H54 (cell line): Measurements from ENCODE around the gene DMGDH.
A peak's percentile ranks its signal among the peaks of the same experiment; 100 is the strongest.

Experiments used
- DNase-seq: peaks from one replicate; pipeline ENCODE4 v3.0.0; 2011; ENCODE audit warnings: low spot score, mixed read lengths; ENCODE audit not compliant: insufficient read length
- FAIRE-seq: peaks from 3 replicates; lab custom pipeline; 2011; peaks lifted over from hg19 to GRCh38; lab: Jason Lieb, UNC
- POLR2A ChIP-seq: IDR thresholded peaks from 2 replicates; pipeline ENCODE4 v1.6.1; 2011; ENCODE audit warnings: low read depth, mild to moderate bottlenecking, low read length

DMGDH gene

DNA sequence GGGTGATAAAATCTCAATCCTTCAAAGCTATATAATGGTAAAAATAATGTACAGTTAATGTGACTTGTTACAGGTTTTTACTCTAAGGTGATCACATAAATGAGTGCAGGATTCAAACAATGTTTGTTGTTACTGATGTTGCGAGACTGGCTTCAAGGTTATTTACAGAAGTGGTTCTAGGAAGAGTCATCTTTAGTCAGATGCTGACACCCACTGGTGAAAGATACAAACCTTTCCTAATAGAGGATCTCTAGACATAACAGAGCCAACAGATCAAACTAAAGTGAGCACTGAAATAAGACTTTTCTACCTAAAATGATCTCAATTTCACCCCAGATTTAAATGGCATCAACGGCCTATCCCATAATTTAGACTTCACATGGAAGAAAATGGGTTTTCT lies 104.6 kb downstream of the DMGDH start:
- no peak for TF ChIP-seq POLR2A
- FAIRE-seq (peak; percentile 97), DNase-seq (peak; percentile 6)

DNA sequence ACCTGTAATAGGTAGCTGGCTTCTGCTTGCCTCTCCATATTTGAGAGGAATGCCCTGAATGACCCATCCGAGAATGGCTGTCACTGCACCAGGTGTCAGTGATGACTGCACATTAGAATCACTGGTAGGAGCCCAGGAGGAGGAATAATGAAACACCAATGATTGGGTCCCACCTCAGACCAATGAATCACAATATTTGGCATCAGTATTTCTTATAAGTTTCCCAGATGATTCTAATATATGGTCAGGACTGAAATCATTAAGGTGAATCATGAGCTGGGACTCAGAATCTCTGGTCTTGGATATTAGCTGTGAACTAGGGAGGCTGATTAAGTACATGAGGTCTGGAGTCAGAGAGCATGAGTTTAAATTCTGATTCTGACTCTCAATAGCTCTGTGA lies 107.7 kb downstream of the DMGDH start:
- peak; percentile 33 for FAIRE-seq
- TF ChIP-seq POLR2A = no peak
- no peak for DNase-seq

DNA sequence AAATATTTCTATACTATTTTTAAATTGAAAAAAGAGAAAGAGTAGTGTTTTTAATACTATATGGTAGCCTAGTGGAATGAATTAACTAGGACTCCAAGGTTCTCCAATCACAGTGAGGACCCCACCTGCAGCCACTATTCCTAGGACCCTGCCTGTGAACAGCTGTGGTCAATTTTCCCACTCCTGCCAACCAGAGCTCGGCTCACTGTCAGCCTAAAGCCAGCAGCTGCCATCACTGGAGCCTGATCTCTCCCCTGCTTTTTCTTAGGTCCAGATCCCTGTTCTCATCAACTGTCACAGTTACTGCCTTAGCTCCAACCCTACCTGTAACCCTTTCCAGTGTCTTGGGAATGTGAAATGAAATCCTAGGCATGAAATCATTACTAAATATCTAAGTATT lies 109.7 kb downstream of the DMGDH start:
- TF ChIP-seq POLR2A = no peak
- DNase-seq (no peak), FAIRE-seq (no peak)

DNA sequence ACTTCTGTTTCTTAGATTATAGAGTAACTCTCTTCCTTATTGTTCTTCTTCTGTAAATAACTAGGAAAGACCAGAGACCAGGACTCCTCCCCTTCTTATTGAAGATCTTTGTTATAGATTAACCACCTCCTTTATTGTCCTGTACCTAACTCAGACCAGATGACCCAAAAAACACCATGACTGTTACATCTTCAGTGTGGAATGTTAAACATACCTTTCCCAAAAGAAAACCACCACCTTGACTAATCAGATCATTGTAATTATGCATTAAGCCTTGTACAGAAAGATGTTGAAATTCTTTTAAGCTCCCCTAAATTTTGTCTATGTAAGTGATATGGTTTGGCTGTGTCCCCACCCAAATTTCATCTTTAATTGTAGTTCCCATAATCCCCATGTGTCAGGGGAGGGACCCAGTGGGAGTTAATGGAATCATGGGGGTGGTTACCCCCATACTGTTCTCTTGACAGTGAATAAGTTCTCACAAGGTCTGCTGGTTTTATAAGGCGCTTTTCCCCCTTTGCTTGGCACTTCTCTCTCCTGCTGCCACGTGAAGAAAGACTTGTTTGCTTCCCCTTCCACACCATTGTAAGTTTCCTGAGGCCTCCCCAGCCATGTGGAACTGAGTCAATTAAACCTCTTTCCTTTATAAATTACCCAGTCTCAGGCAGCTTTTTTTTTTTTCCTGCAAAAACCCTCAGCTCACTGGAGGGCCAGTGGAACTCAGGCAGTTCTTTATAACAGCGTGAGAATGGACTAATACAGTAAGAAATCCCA lies 110.6 kb downstream of the DMGDH start:
- FAIRE-seq = no peak
- DNase-seq = no peak
- TF ChIP-seq POLR2A = no peak

DNA sequence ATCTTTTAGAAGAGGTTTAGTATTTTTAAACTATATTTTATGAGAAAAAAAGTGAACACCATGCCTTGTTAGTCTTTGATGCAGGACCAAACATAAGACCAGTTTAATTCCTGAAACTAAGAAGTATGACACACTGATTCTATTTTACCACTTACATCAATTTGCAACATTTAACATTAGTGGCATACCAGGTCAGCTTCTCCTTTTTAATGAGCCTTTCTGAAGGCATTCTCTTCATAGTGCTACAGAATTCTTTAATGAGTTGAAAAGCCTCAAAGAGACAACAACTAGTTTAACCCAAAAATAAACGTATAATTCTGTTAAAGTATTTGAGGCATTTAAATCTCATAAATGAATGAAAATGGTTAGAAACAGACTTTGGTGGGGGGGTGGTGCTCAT lies 112.6 kb downstream of the DMGDH start:
- no peak for TF ChIP-seq POLR2A
- no peak for FAIRE-seq
- no peak for DNase-seq

GRCh38 chr5:78953092-78953800 lies 116.2 kb downstream of the DMGDH start:
- DNase-seq (no peak), FAIRE-seq (no peak)
- no peak for TF ChIP-seq POLR2A
